ENCODE results near the gene LCORL. TPM values are rescaled to one million over a fixed set of nuclear protein-coding genes. Genes with fewer than 3 reads are reported as not detected.

The LCORL gene
- total RNA-seq, 2 experiments from 2014 or later, result 6.3 to 6.5 TPM

DNA sequence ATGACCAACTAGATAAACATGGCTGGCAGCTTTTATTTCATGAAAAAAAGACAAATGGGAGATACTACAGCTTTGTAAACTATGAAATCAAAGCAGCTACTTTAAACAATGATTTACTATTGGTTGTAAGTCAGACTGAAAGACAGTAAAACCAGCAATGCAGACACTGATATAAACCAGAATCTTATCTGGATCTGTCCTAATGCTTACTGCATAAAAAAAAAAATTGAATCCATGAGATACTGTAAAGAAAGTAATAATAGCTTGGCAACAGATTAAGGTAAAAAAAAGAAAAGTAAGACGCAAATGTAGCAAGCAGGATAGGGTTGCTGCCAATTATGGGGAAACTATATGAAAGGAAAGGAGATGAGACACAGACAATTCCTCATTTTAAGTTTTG lies 7.3 kb downstream of the LCORL start:
- TF ChIP-seq, protein P1, sequence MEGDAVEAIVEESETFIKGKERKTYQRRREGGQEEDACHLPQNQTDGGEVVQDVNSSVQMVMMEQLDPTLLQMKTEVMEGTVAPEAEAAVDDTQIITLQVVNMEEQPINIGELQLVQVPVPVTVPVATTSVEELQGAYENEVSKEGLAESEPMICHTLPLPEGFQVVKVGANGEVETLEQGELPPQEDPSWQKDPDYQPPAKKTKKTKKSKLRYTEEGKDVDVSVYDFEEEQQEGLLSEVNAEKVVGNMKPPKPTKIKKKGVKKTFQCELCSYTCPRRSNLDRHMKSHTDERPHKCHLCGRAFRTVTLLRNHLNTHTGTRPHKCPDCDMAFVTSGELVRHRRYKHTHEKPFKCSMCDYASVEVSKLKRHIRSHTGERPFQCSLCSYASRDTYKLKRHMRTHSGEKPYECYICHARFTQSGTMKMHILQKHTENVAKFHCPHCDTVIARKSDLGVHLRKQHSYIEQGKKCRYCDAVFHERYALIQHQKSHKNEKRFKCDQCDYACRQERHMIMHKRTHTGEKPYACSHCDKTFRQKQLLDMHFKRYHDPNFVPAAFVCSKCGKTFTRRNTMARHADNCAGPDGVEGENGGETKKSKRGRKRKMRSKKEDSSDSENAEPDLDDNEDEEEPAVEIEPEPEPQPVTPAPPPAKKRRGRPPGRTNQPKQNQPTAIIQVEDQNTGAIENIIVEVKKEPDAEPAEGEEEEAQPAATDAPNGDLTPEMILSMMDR (IDR thresholded peaks at IDR 0.05), result no peak
- no peak overlapping the region for H3K4me3 Mint-ChIP-seq
- ATAC-seq (ENCODE audit: poor library complexity), result no peak
- no peak overlapping the region for H3K27ac Mint-ChIP-seq
- Histone ChIP-seq H3K9me3 (ENCODE audit: control insufficient read depth in 1 of 2, insufficient read depth in 1 of 2, low read length in 2 of 2) (no peaks in the 10 kb centered on the region), H3K4me3 (ENCODE audit: low read length) (no peak overlapping the region), H3K27ac (ENCODE audit: low read depth in 1 of 2, low read length in 2 of 2) (no peak overlapping the region), H3K4me1 (ENCODE audit: insufficient read depth, low read length) (no peaks in the 10 kb centered on the region), H3K27me3 (ENCODE audit: control insufficient read depth in 1 of 2, insufficient read depth in 2 of 2, low read length in 2 of 2) (no peaks in the 10 kb centered on the region), H3K36me3 (ENCODE audit: insufficient read depth, low read length) (no peaks in the 10 kb centered on the region)
- peaks cover 41% of the 10 kb centered on the region for H3K4me1 Mint-ChIP-seq (ENCODE audit: low read depth)
- intact Hi-C loops (cut with DNase I, micrococcal nuclease), result no loop called here
- peaks cover 8% of the 10 kb centered on the region for H3K27me3 Mint-ChIP-seq
- no peak for DNase-seq
- no peaks in the 10 kb centered on the region for H3K9me3 Mint-ChIP-seq
- ChIA-PET CTCF (no interaction called here), POLR2A (no interaction called here)
- H3K36me3 Mint-ChIP-seq (ENCODE audit: low read depth), result no peaks in the 10 kb centered on the region

DNA sequence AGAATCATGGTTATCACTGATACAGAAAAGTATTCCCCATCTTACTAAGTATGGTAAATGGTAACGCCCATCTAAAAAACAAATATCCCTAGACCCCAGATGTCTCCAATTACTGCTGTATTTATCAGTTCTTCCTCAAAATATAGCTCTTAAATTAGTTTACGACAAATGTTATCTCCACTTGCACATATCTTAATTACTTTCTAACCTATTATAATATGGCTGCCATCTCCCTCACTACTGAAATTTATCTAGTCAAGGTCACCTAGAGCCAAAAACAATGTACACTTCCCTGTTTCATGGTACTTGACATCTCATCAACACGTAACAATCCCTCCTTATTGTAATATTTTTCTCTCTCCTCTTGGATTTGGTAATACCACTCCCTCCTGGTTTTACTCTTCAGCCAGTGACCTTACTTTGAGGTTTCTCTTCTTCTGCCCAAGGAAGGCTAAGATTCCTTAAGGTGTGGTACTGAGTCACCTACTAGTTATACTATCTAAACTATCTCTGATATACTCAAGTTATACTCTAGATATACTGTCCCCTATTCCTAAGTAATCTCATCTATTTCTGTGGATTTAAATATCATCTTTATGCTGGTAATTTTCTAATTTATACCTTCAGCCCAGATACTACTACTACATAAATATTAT lies 8.6 kb downstream of the LCORL start:
- Histone ChIP-seq H3K4me1 (ENCODE audit: insufficient read depth, low read length) (no peaks in the 10 kb centered on the region), H3K36me3 (ENCODE audit: insufficient read depth, low read length) (no peaks in the 10 kb centered on the region), H3K4me3 (ENCODE audit: low read length) (no peak overlapping the region), H3K27ac (ENCODE audit: low read depth in 1 of 2, low read length in 2 of 2) (no peak overlapping the region), H3K27me3 (ENCODE audit: control insufficient read depth in 1 of 2, insufficient read depth in 2 of 2, low read length in 2 of 2) (no peaks in the 10 kb centered on the region), H3K9me3 (ENCODE audit: control insufficient read depth in 1 of 2, insufficient read depth in 1 of 2, low read length in 2 of 2) (no peaks in the 10 kb centered on the region)
- H3K4me3 Mint-ChIP-seq, result no peak overlapping the region
- DNase-seq, result no peak
- H3K36me3 Mint-ChIP-seq (ENCODE audit: low read depth), result no peaks in the 10 kb centered on the region
- TF ChIP-seq, protein P1 (IDR thresholded peaks at IDR 0.05), result no peak
- POLR2A ChIA-PET, result interaction anchor here (0.6 kb wide), 1 partner anchor 11 kb away, joined by 3 read pairs; no protein-coding TSS in a partner anchor
- ATAC-seq (ENCODE audit: poor library complexity), result no peak
- H3K4me1 Mint-ChIP-seq (ENCODE audit: low read depth), result peaks cover 45% of the 10 kb centered on the region
- H3K27me3 Mint-ChIP-seq, result peaks cover 8% of the 10 kb centered on the region
- CTCF ChIA-PET, result no interaction called here
- no peaks in the 10 kb centered on the region for H3K9me3 Mint-ChIP-seq
- intact Hi-C loops (cut with DNase I, micrococcal nuclease), result no loop called here
- H3K27ac Mint-ChIP-seq, result no peak overlapping the region

DNA sequence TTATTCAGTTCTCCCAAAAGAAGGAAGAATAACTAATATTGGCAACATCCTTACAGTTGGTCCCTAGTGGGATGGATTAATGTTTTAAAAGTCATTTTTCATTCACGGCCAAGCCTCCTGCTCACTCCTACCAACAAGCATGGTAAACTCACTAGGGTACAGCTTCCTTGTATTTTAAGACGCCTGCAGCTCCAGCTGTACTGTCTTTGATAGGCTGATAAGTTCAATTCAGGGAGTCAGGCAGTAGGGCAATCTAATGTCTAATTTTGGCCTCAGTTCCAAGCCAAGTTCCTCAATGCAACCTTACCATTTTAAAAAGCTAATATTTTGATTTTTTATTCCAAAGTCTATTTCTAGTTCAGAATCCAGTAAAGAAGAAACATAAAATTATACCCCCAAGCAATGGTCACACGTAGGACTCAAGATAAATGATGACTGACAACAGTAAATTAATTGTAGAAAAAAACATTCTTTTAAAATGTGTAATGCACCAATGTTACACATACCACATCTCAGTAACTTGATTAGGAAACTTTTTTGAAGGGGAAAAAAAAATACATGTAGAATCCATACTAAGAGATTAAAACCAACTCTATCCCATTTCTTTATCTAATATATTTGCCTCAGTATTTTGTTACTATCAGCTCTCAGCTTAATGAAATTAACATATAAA lies 9.3 kb downstream of the LCORL start:
- Histone ChIP-seq H3K4me1 (ENCODE audit: insufficient read depth, low read length) (no peaks in the 10 kb centered on the region), H3K36me3 (ENCODE audit: insufficient read depth, low read length) (no peaks in the 10 kb centered on the region), H3K27me3 (ENCODE audit: control insufficient read depth in 1 of 2, insufficient read depth in 2 of 2, low read length in 2 of 2) (no peaks in the 10 kb centered on the region), H3K4me3 (ENCODE audit: low read length) (no peak overlapping the region), H3K9me3 (ENCODE audit: control insufficient read depth in 1 of 2, insufficient read depth in 1 of 2, low read length in 2 of 2) (no peaks in the 10 kb centered on the region), H3K27ac (ENCODE audit: low read depth in 1 of 2, low read length in 2 of 2) (no peak overlapping the region)
- DNase-seq (no peak), ATAC-seq (ENCODE audit: poor library complexity) (no peak)
- Mint-ChIP-seq H3K36me3 (ENCODE audit: low read depth) (no peaks in the 10 kb centered on the region), H3K9me3 (no peaks in the 10 kb centered on the region), H3K27ac (no peak overlapping the region), H3K4me3 (no peak overlapping the region), H3K27me3 (peaks cover 5% of the 10 kb centered on the region), H3K4me1 (ENCODE audit: low read depth) (peaks cover 40% of the 10 kb centered on the region)
- POLR2A ChIA-PET, result interaction anchor here (0.6 kb wide), 1 partner anchor 10 kb away, joined by 3 read pairs; no protein-coding TSS in a partner anchor
- intact Hi-C loops (cut with DNase I, micrococcal nuclease), result no loop called here
- TF ChIP-seq, protein P1 (IDR thresholded peaks at IDR 0.05), result no peak
- CTCF ChIA-PET, result no interaction called here

All from CD4-positive, alpha-beta T cell (primary cell).